IMR-90 (cell line): ENCODE measurements around the gene ORAI1. TPM values are rescaled to one million over a fixed set of nuclear protein-coding genes. Genes with fewer than 3 reads are reported as not detected.

Source experiments
- ATAC-seq: fragments of 200-7000 bp; cut with Tn5 transposase; 2 replicates; pipeline ENCODE4 v1.9.1; 2020; ENCODE audit warnings: low read depth, mild to moderate bottlenecking, moderate library complexity
- BruUV-seq: library from RNA; stranded (reverse); fragments of 400-500 nt; replicated peaks from 2 replicates; lab custom pipeline; 2021; lab: Mats Ljungman, UMichigan
- CTCF ChIA-PET: fragments of 300-600 bp; formaldehyde crosslinking; extraction: SDS; loops from one replicate; lab custom pipeline; 2021; ENCODE audit warnings: antibody characterized with exemption; lab: Yijun Ruan, JAX
- POLR2A ChIA-PET: fragments of 300-600 bp; sonication (Branson Sonifier 250); formaldehyde crosslinking; loops from one replicate; lab custom pipeline; 2022; ENCODE audit warnings: antibody characterized with exemption; ENCODE audit not compliant: unreplicated experiment; lab: Charles Lee
- DNase-seq: peaks from one replicate; pipeline ENCODE4 v3.0.0; 2013
- H2AFZ ChIP-seq: replicated peaks from 2 replicates; pipeline ENCODE3; 2013; ENCODE audit warnings: low read length, mild to moderate bottlenecking; ENCODE audit not compliant: poor library complexity
- H2AK5ac ChIP-seq: 2 replicates; pipeline ENCODE4 v1.6.1; 2013; ENCODE audit warnings: low read depth, low read length, inconsistent platforms
- H2AK9ac ChIP-seq: replicated peaks from 2 replicates; pipeline ENCODE3; 2013; ENCODE audit warnings: mild to moderate bottlenecking, low read depth, low read length, moderate library complexity; ENCODE audit not compliant: poor library complexity
- H2BK120ac ChIP-seq: 2 replicates; pipeline ENCODE4 v1.6.1; 2013; ENCODE audit warnings: low read depth, low read length, inconsistent platforms
- H2BK15ac ChIP-seq: 3 replicates; pipeline ENCODE4 v1.6.1; 2013; ENCODE audit warnings: low read depth, low read length, inconsistent platforms
- H2BK20ac ChIP-seq: 2 replicates; pipeline ENCODE4 v1.6.1; 2013; ENCODE audit warnings: low read depth, mild to moderate bottlenecking, inconsistent platforms, low read length, moderate library complexity
- H2BK5ac ChIP-seq: 2 replicates; pipeline ENCODE4 v1.6.1; 2013; ENCODE audit warnings: mild to moderate bottlenecking, low read depth, low read length, inconsistent platforms; ENCODE audit not compliant: poor library complexity, severe bottlenecking
- H3K14ac ChIP-seq: replicated peaks from 2 replicates; pipeline ENCODE4 v1.6.1; 2013; ENCODE audit warnings: low read depth, low read length, inconsistent platforms
- H3K18ac ChIP-seq: 2 replicates; pipeline ENCODE4 v1.6.1; 2013; ENCODE audit warnings: low read depth, low read length, control low read depth
- H3K23ac ChIP-seq: 2 replicates; pipeline ENCODE4 v1.6.1; 2013; ENCODE audit warnings: low read depth, low read length, inconsistent platforms
- H3K27ac ChIP-seq: 2 replicates; pipeline ENCODE4 v1.5.1; 2013; ENCODE audit warnings: mild to moderate bottlenecking, control low read depth, low read length; ENCODE audit not compliant: insufficient read depth
- H3K27me3 ChIP-seq: 2 replicates; pipeline ENCODE4 v1.6.1; 2013; ENCODE audit warnings: low read length; ENCODE audit not compliant: control insufficient read depth, insufficient read depth
- H3K36me3 ChIP-seq: 2 replicates; pipeline ENCODE4 v1.6.1; 2013; ENCODE audit warnings: low read length, mixed read lengths; ENCODE audit not compliant: control insufficient read depth, insufficient read depth
- H3K4ac ChIP-seq: 2 replicates; pipeline ENCODE4 v1.6.1; 2013; ENCODE audit warnings: low read depth, low read length, inconsistent platforms
- H3K4me1 ChIP-seq: 2 replicates; pipeline ENCODE4 v1.6.1; 2013; ENCODE audit warnings: low read length, mixed read lengths; ENCODE audit not compliant: control insufficient read depth, insufficient read depth
- H3K4me2 ChIP-seq: 2 replicates; pipeline ENCODE4 v1.6.1; 2013; ENCODE audit warnings: low read depth, mild to moderate bottlenecking, control low read depth, low read length, moderate library complexity
- H3K4me3 ChIP-seq: 2 replicates; pipeline ENCODE4 v1.5.1; 2013; ENCODE audit warnings: low read depth, mild to moderate bottlenecking, control low read depth, low read length, moderate library complexity; ENCODE audit not compliant: insufficient read depth
- H3K56ac ChIP-seq: 2 replicates; pipeline ENCODE4 v1.6.1; 2013; ENCODE audit warnings: low read length, inconsistent platforms; ENCODE audit not compliant: insufficient read depth; ENCODE audit errors: extremely low read depth
- H3K79me1 ChIP-seq, 2 experiments: 2 replicates each; pipeline ENCODE4 v1.6.1; 2013; ENCODE audit warnings: low read length in 2 of 2, inconsistent platforms in 1 of 2, low read depth in 1 of 2
- H3K9ac ChIP-seq: 2 replicates; pipeline ENCODE4 v1.6.1; 2013; ENCODE audit warnings: low read depth, low read length, control low read depth
- H3K9me1 ChIP-seq: 2 replicates; pipeline ENCODE4 v1.6.1; 2013; ENCODE audit warnings: low read length, inconsistent platforms; ENCODE audit not compliant: insufficient read depth
- H3K9me3 ChIP-seq: 2 replicates; pipeline ENCODE4 v1.6.1; 2013; ENCODE audit warnings: low read length; ENCODE audit not compliant: control insufficient read depth, insufficient read depth
- H4K20me1 ChIP-seq: 2 replicates; pipeline ENCODE4 v1.6.1; 2013; ENCODE audit warnings: low read length, inconsistent platforms; ENCODE audit not compliant: insufficient read depth
- H4K5ac ChIP-seq: 2 replicates; pipeline ENCODE4 v1.6.1; 2013; ENCODE audit warnings: mild to moderate bottlenecking, low read depth, low read length, control low read depth
- H4K8ac ChIP-seq, 2 experiments: 2 replicates each; pipeline ENCODE4 v1.6.1; 2013; ENCODE audit warnings: low read depth in 2 of 2, low read length in 2 of 2, control low read depth in 1 of 2, inconsistent platforms in 1 of 2
- H4K91ac ChIP-seq: 2 replicates; pipeline ENCODE4 v1.6.1; 2013; ENCODE audit warnings: low read depth, low read length, inconsistent platforms; ENCODE audit not compliant: insufficient read depth
- BHLHE40 ChIP-seq: fragments of 150-350 bp; IDR thresholded peaks from 2 replicates; pipeline ENCODE4 v1.6.1; 2016; ENCODE audit warnings: mild to moderate bottlenecking, low read depth, low read length
- CHD1 ChIP-seq: IDR thresholded peaks from 2 replicates; pipeline ENCODE4 v1.6.1; 2012; ENCODE audit warnings: low read depth, low read length, improper control_type of control experiment
- CTCF ChIP-seq: conservative IDR thresholded peaks from 2 replicates; pipeline ENCODE4 v1.5.1; 2012; ENCODE audit warnings: mild to moderate bottlenecking, low read depth, low read length, improper control_type of control experiment
- MAFK ChIP-seq: IDR thresholded peaks from 2 replicates; pipeline ENCODE4 v1.6.1; 2012; ENCODE audit warnings: low read depth, low read length, improper control_type of control experiment
- MXI1 ChIP-seq: IDR thresholded peaks from 2 replicates; pipeline ENCODE4 v1.6.1; 2012; ENCODE audit warnings: low read depth, mild to moderate bottlenecking, low read length, moderate library complexity, borderline replicate concordance
- NFE2L2 ChIP-seq: fragments of 150-350 bp; IDR thresholded peaks from 2 replicates; pipeline ENCODE4 v1.6.1; 2016; ENCODE audit warnings: low read depth, mild to moderate bottlenecking, low read length
- POLR2A ChIP-seq: IDR thresholded peaks from 2 replicates; pipeline ENCODE4 v1.6.1; 2012; ENCODE audit warnings: mild to moderate bottlenecking, low read depth, low read length
- RAD21 ChIP-seq: IDR thresholded peaks from 2 replicates; pipeline ENCODE4 v1.6.1; 2012; ENCODE audit warnings: low read length, improper control_type of control experiment
- RFX5 ChIP-seq: IDR thresholded peaks from 2 replicates; pipeline ENCODE4 v1.8.0; 2012; ENCODE audit warnings: low read depth, mild to moderate bottlenecking, low read length, moderate library complexity
- SMC3 ChIP-seq: fragments of 150-350 bp; IDR thresholded peaks from 2 replicates; pipeline ENCODE4 v1.6.1; 2016; ENCODE audit warnings: low read depth, mild to moderate bottlenecking, antibody characterized with exemption, low read length, moderate library complexity
- USF2 ChIP-seq: fragments of 150-350 bp; IDR thresholded peaks from 2 replicates; pipeline ENCODE4 v1.6.1; 2017; ENCODE audit warnings: mild to moderate bottlenecking, antibody characterized with exemption, low read length, low read depth
- WGBS, 2 experiments: methylation state at CpG; one replicate each; pipeline versions ENCODE4 v1.1.5 to v1.1.7; 2013; ENCODE audit warnings: missing lambda C conversion rate in 2 of 2; ENCODE audit not compliant: insufficient read length in 1 of 2; ENCODE audit errors: extremely low coverage in 2 of 2; 5-methylcytosine and 5-hydroxymethylcytosine counted together
- dilution Hi-C: fragments of 300-500 bp; cut with HindIII; formaldehyde crosslinking; loops from one replicate; pipeline ENCODE4 v1.14.3; 2018; ENCODE audit warnings: low sequenced_read_pairs; ENCODE audit not compliant: unreplicated experiment
- in situ Hi-C: fragments of 300-500 bp; cut with MboI; formaldehyde crosslinking; loops from 3 replicates; pipeline ENCODE4 v1.14.3; 2019; ENCODE audit warnings: low sequenced_read_pairs, inconsistent platforms, mixed read lengths
- intact Hi-C: fragments of 100-400 bp; cut with micrococcal nuclease; formaldehyde crosslinking; loops from 2 replicates; pipeline ENCODE4 v1.10.0; 2022
- polyA plus RNA-seq, 3 experiments: library from polyadenylated mRNA; depleted of rRNA; stranded (reverse); fragments of >200 nt; gene quantifications; 2 replicates each; pipeline ENCODE4 v1.2.3, GENCODE V29; 2012; ENCODE audit warnings: low replicate concordance in 1 of 3
- total RNA-seq: library from RNA; depleted of rRNA; stranded (reverse); fragments of >200 nt; gene quantifications from 2 replicates; pipeline ENCODE4 v1.2.3, GENCODE V29; 2012

ORAI1 gene
- total and polyA plus RNA-seq, 2 of the 4 experiments (the other 2 are of a cell fraction): 3.9 to 22.7 TPM

GRCh38 chr12:121614872-121615467, 11.4 kb upstream of the ORAI1 start:
- 90% methylated on average over 2 of the region's 9 CpGs; no CpG with 5 or more reads in 1 of the 2 experiments for WGBS, 2 experiments
- H3K27ac ChIP-seq: no peak overlapping the region
- no peaks in the 10 kb centered on the region for H3K27me3 ChIP-seq
- intact Hi-C loops: loop anchor here (5.0 kb wide), 1 partner anchor 58 kb away; no protein-coding TSS in a partner anchor
- in situ Hi-C loops: no loop called here
- no peak overlapping the region for H4K5ac ChIP-seq
- BruUV-seq: no TSS peak
- no peak overlapping the region for H2AK9ac ChIP-seq
- no peak overlapping the region for H2BK15ac ChIP-seq
- H3K36me3 ChIP-seq: no peaks in the 10 kb centered on the region
- H3K4me2 ChIP-seq: no peak overlapping the region
- no peak overlapping the region for H2BK20ac ChIP-seq
- H3K23ac ChIP-seq: no peak overlapping the region
- no peak overlapping the region for H4K8ac ChIP-seq
- no peaks in the 10 kb centered on the region for H4K20me1 ChIP-seq
- no peak for ATAC-seq
- dilution Hi-C loops: no loop called here
- no peak overlapping the region for H3K4ac ChIP-seq
- no peaks in the 10 kb centered on the region for H3K9me3 ChIP-seq
- no peak overlapping the region for H2AFZ ChIP-seq
- H2AK5ac ChIP-seq: no peak overlapping the region
- no peaks in the 10 kb centered on the region for H3K9me1 ChIP-seq
- H2BK120ac ChIP-seq: no peak overlapping the region
- no peak overlapping the region for H3K56ac ChIP-seq
- no peak for TF ChIP-seq USF2
- no peak for TF ChIP-seq SMC3
- no peak for TF ChIP-seq RFX5
- TF ChIP-seq BHLHE40: no peak
- TF ChIP-seq NFE2L2: no peak
- no peak for TF ChIP-seq POLR2A
- TF ChIP-seq MXI1: no peak
- TF ChIP-seq CTCF: no peak
- TF ChIP-seq RAD21: no peak
- no peak for TF ChIP-seq CHD1
- no peak for TF ChIP-seq MAFK
- H3K79me1 ChIP-seq: no peaks in the 10 kb centered on the region
- no peak overlapping the region for H2BK5ac ChIP-seq
- ChIA-PET POLR2A (interaction anchor here (0.6 kb wide), 1 partner anchor 881 kb away, joined by 6 read pairs; no protein-coding TSS in a partner anchor), CTCF (interaction anchor here (1.1 kb wide), 1 partner anchor 8 kb away, joined by 3 read pairs; no protein-coding TSS in a partner anchor)
- H4K91ac ChIP-seq: no peak overlapping the region
- H3K14ac ChIP-seq: no peak overlapping the region
- H3K9ac ChIP-seq: no peak overlapping the region
- no peak overlapping the region for H3K18ac ChIP-seq
- H3K4me1 ChIP-seq: peaks cover 4% of the 10 kb centered on the region; the same call in 1 of the 2 replicates
- DNase-seq: no peak
- no peak overlapping the region for H3K4me3 ChIP-seq
